Brain microvascular endothelial cell (primary cell): ENCODE results near the gene RAB11FIP3.
A peak's percentile ranks its signal among the peaks of the same experiment; 100 is the strongest.
"Not testable (repeated sequence)": the region's sequence is repeated elsewhere in the genome, so short reads cannot be mapped to it uniquely, and the experiment has no call there.

Experiments used
- DNase-seq: peaks from one replicate; pipeline ENCODE4 v3.0.0-alpha.2; 2020
- H3K27ac ChIP-seq: fragments of 250-450 bp; sonication (Bioruptor Pico); 2 replicates; pipeline ENCODE4 v1.5.1; 2020; ENCODE audit warnings: mild to moderate bottlenecking, moderate library complexity
- H3K27me3 ChIP-seq: fragments of 250-450 bp; sonication (Bioruptor Pico); replicated peaks from 2 replicates; pipeline ENCODE4 v1.5.1; 2020; ENCODE audit warnings: mild to moderate bottlenecking
- H3K36me3 ChIP-seq: fragments of 250-450 bp; sonication (Bioruptor Pico); replicated peaks from 2 replicates; pipeline ENCODE4 v1.5.1; 2020; ENCODE audit warnings: mild to moderate bottlenecking
- H3K4me3 ChIP-seq: 2 replicates; pipeline ENCODE4 v1.5.1; 2011; ENCODE audit warnings: low read depth, mild to moderate bottlenecking, control low read depth, low read length, moderate library complexity
- CTCF ChIP-seq: IDR thresholded peaks from 2 replicates; pipeline ENCODE4 v1.5.1; 2011; ENCODE audit warnings: low read depth, mild to moderate bottlenecking, moderate library complexity, low read length, control low read depth, inconsistent platforms; ENCODE audit errors: missing control alignments
- in situ Hi-C: cut with HindIII; loops from 2 replicates; pipeline ENCODE4 v1.10.0; 2017; ENCODE audit warnings: low sequenced_read_pairs, low pct_ligation_motif_present

RAB11FIP3 gene

GRCh38 chr16:381789-382717 lies 43.4 kb upstream of the RAB11FIP3 start, which contains the start of gene PGAP6:
PGAP6 (minus strand) TSS chr16:381978; CDS start chr16:381821, 157 bp downstream.
- no peak for TF ChIP-seq CTCF
- in situ Hi-C loops = no loop called here
- DNase-seq = no peak

GRCh38 chr16:383326-384051 lies 42.0 kb upstream of the RAB11FIP3 start:
- Histone ChIP-seq H3K27me3 (no peaks in the 10 kb centered on the region), H3K36me3 (no peaks in the 10 kb centered on the region), H3K4me3 (no peak overlapping the region), H3K27ac (no peak overlapping the region)
- no peak for DNase-seq
- in situ Hi-C loops = no loop called here
- TF ChIP-seq CTCF = no peak

More at GRCh38 chr16:381789-382717, 43.4 kb upstream of the RAB11FIP3 start, which contains the start of gene PGAP6:
- no peaks in the 10 kb centered on the region for H3K27me3 ChIP-seq
- H3K36me3 ChIP-seq = no peaks in the 10 kb centered on the region
- H3K4me3 ChIP-seq = peak within 1 kb of the TSS; percentile 73
- H3K27ac ChIP-seq = no peak within 1 kb of the TSS

GRCh38 chr16:386641-387156 lies 38.8 kb upstream of the RAB11FIP3 start:
- Histone ChIP-seq H3K36me3 (no peaks in the 10 kb centered on the region), H3K27me3 (no peaks in the 10 kb centered on the region), H3K27ac (no peak overlapping the region), H3K4me3 (peak overlapping the region; percentile 22)
- no peak for TF ChIP-seq CTCF
- DNase-seq = no peak
- in situ Hi-C loops = no loop called here

GRCh38 chr16:387761-388666 lies 37.4 kb upstream of the RAB11FIP3 start:
- H3K4me3 ChIP-seq, in situ Hi-C loops, H3K36me3 ChIP-seq, H3K27me3 ChIP-seq, H3K27ac ChIP-seq: not testable (repeated sequence)
- DNase-seq = peak; percentile 37

- Histone ChIP-seq H3K36me3 (no peaks in the 10 kb centered on the region), H3K4me3 (no peak overlapping the region), H3K27me3 (no peaks in the 10 kb centered on the region), H3K27ac (no peak overlapping the region)
- TF ChIP-seq CTCF = no peak
- in situ Hi-C loops = no loop called here
- no peak for DNase-seq
Observed at GRCh38 chr16:389352-389751, 36.1 kb upstream of the RAB11FIP3 start.
